Mucosa of gallbladder (tissue), 1 donor: ENCODE results near the gene FAM117A. TPM values are rescaled to one million over a fixed set of nuclear protein-coding genes. Genes with fewer than 3 reads are reported as not detected.

Experiments used
- DNase-seq: peaks from one replicate; pipeline ENCODE4 v3.0.0-alpha.2; 2020; ENCODE audit warnings: low spot score
- total RNA-seq: library from RNA; stranded (reverse); gene quantifications from one replicate; pipeline ENCODE4 v1.2.1, GENCODE V29; 2021
- donor health status: DM: no; HTN: no; CAD: no.

The FAM117A gene
- total RNA-seq = 14.2 TPM

DNA sequence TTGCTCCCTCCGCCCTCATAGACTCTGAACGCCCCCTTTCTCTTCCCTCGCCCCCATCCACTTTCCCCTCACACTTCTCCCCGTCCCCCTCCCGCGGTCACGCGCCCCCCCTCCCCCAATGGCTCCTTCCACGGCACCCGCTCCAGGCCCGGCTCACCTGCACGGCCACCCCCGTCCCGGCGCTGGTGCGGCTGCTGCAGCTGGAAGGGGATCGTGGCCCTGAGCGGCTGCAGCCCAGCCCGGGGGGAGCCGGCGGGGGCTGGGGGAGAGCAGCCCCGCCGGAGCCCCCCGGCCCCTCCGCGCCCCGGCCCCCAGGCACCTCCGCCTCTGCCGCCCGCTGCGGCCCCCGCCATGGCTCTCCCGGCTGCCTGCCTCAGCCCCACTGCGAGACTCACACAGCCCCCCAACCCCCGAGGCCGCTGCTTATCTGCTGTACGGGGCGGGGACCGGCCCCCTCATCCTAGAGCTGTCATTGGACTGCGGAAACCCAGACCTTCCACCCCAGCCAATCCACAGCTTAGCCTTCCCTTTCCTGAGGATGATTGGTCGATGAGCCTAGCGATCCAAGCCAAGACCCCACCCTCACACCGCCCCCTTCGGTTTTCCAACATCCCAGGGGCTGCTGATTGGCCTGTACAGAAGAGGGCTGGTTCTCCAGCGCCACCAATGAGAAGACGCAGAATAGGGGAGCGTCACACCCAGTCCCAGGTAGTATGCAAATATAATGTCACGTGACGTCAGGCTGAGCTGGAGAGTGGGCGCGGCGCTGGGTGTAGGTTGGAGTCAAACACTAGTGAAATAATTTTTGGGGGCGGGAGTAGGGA is at the start of gene FAM117A:
Gene FAM117A, minus strand, starts transcription at position 397 of the 824 bp plus-strand sequence. Its CDS starts 44 bp downstream, at position 353.
- peak; percentile 99 for DNase-seq

DNA sequence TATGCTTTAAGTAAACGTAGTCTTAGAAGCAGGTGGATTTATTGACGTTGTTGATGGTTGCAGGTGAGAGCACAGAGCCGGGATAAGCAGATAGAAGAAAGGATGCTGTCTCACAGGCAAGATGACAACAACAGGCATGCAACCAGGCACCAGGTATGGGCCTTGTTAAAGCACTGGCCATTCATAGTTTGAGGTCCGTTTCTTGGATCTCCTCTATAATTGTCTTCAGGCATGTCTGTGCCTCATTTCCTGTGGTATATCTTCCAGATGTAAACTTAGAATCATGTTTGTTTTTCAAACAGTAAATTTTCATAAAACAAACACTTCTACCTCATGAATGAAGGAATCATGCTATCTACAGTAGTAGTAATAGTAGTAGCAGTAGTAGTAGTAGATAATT is 45.1 kb upstream of the FAM117A start:
- DNase-seq = no peak

GRCh38 chr17:49798738-49799137 is 34.8 kb upstream of the FAM117A start:
- no peak for DNase-seq

DNA sequence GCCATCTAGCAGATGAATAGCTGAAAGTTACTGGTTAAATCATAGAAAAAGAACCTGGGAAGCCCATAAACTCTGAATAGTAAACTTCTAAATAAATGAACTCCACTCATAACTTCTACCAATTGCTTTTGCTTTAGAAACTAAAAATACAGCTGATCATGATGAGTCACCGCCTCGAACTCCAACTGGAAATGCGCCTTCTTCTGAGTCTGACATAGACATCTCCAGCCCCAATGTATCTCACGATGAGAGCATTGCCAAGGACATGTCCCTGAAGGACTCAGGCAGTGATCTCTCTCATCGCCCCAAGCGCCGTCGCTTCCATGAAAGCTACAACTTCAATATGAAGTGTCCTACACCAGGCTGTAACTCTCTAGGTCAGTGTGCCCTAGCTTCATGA is 34.3 kb upstream of the FAM117A start:
- DNase-seq = no peak

DNA sequence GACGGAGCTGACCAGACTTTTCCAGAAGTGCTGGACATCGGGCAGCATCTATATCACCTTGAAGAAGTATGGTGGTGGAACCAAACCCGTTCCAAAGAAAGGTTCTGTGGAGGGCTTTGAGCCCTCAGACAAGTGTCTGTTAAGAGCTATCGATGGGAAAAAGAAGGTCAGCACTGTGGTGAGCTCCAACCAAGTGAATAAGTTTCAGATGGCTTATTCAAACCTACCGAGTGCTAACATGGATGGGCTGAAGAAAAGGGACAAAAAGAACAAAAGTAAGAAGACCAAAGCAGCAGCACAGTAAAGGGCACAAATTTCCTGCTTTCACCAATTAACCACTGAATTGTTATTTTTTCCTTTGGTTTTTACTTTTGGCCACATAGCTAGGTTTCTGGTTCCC is 31.4 kb upstream of the FAM117A start:
- no peak for DNase-seq

DNA sequence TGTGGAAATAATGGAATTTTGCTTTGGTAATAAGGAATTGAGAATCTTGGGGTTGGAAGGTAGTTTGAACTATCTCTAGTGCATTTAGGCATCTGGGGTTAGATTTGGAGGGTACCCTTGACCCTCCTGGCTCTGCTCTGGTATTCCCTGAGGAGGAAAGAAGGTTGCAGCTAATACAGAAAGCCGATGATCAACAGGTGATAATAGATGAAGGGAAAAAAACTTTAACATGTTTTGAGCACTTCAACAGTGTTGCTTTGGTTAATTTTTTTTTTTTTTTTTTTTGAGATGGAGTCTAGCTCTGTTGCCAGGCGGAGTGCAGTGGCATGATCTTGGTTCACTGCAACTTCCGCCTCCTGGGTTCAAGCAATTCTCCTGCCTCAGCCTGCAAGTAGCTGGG is 29.4 kb upstream of the FAM117A start:
- DNase-seq = no peak

DNA sequence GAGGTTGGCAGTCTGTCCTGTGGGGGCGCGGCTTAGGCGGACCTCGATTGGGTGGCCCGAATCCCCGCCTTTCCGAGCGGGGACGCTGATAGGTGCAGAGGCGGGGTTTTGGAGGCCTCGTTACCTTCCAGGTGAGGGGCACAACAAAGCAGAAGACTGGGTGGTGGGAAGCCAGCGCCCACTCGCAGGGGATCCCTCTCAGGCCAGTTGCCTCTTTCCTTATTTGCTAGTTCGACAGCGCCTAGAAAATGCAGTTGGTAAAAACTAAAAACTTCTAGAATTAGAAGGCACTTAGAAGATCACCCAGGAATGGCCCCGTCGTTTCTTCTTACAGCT is 25.3 kb upstream of the FAM117A start:
- no peak for DNase-seq

DNA sequence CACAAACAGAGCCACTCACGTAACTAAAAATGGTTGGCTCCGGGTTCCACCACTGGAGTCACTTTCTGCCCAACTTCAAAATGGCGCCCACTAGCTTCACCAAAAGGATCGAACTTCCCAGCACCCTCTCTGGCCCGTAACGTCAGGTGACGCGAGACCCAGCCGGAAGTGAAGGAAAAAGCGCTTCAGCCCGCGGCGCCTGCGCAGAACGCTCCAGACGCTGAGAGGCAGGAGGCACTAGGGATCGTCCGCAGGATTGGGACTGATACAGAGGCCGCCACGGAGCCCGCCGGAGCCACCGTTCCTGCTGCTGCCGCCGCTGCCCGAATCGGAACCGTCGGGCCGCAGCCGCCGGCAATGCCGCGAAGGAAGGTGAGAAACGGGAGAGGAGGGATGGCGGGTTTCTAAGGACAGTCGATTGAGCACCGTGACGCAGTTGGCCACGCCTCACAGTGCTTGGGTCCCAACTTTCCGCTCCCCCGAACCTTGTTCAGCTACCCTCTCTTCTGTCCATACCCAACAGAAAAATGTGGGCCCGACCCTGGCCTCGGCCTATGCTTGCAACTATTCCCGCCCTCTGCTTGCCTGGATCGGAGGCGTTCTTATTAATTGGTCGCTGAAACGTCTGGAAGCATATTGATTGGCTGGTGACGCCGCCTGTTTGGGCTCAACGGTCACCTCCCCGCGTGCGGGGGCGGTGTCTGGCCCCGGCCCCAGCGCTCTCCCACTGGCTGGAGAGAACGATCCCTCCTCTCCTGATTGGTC is 24.7 kb upstream of the FAM117A start, which contains the start of gene KAT7:
Gene KAT7, plus strand, starts transcription at position 204 of the 765 bp plus-strand sequence. Its CDS starts 154 bp downstream, at position 358.
- DNase-seq = peak; percentile 99

GRCh38 chr17:49787884-49788477 is 24.1 kb upstream of the FAM117A start:
- peak; percentile 25 for DNase-seq

DNA sequence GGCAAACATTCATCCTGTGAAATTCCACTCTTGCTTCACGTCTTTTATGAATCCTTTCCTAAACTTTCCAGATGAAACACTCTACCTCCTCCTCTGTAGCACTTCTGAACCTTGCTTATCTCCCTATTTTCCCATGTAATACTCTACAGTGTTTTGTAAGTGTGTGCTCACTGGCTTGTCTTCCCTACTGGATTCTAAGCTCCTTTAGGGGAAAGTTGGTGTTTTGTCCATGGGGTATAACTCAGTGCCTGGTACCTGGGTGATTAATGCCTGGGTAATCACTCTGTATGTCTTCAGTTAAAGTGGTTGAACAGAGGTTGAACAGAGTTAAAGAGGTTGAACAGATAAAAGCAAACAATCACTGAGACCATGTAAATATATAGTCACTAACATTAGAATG is 20.7 kb upstream of the FAM117A start:
- no peak for DNase-seq

DNA sequence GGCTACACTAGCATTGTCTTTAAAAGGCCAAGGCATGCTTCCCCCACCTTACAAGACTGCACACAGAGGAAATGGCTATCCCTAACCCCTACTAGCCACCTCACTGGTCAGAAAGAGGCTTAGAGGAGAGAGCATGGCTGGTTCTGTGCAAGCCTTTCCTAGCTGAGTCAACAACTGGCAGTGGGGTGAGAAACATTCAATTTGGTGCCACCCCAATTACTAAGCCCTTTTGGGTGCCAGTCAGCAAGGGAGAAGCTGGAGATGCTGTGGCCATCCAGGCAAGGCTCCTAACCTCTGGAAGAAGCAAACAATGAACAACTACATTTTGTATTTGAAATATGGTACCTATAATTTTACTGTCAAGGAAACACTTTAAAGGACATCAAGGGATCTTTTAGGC is 19.9 kb upstream of the FAM117A start:
- DNase-seq = no peak

DNA sequence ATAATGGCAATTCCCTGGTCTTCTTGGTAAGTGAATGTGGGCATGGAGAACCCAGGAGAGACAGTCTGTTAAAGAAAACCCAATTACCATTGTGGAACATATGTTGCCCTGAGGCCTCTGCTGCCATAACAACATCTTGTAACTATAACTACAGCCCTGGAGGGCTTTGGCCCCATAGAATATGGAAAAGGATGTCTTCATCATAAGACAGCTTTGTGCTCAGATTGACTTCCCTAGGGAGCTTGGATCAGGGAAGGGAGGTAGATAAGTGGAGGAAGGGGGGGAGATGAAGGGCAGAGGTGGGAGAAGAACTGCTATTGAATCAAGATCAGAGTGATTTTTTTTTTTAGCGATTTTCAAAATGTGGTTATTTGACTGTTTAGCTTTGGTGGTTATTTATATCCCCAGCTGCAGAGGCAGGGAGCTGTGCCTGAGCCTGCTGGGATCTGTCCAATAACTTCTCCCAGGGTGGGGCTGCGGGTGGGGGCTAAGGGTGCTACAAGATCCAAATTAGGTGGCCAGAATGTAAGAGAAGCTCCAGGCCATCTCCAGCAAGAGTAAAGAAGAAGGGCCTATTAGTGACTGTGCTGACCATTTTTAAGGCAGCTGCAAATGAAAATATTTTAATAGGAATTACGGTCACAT is 19.3 kb upstream of the FAM117A start:
- peak; percentile 14 for DNase-seq

DNA sequence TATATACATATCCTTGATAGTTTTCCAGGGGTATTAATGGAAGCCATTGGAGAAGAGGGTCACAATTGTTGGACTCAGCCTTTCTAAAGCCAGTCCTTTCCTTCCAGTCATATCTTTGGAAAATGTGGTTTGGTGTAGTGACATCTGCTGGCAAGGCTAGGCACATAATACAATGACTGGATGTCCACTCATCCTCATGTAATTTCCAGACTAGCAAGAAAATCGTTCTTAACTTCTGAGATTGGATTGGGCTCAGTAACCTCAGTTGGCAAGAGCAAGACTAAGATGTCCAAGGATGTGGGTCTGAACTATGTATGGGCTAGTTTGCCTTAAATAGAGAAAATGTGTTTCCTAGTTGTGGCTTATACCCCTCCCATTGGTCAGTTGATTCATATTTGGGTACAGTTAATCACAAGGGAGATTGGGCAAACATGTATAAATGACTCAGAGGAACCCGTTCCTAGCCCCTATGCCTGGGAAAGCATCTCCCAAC is 15.9 kb upstream of the FAM117A start:
- DNase-seq = peak; percentile 42

DNA sequence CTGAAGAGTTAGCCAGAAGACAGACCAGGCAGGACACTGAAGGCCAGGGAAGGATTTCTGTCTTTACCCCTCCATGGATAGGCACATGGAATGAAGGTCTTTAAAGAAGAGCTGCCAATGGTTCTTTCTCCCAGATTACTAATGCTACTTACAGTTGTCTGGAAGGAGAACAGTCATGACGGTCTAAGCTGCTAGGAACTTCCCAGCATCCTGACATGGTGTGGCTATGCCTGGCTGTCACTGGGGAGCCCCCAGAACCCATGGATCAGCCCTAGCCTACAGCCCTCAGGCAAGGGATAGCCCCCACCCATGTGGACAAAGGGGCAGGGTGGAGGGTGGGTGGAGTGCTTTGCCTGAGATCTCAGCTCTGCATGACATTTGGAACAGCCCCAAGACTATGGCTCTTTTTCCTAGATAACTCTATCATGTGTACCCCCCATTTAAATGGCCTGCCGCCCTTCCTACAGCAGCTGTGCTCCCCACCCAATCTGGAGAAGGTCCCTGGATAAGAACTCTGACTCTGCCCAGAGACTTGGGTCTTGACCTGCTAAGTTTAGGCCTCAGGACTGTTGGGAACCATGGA is 15.3 kb upstream of the FAM117A start:
- no peak for DNase-seq

- DNase-seq = no peak
These were observed 13.6 kb upstream of the FAM117A start for GRCh38 chr17:49777563-49777962.

- DNase-seq = no peak
These were observed 12.8 kb upstream of the FAM117A start for GRCh38 chr17:49776551-49777300.

DNA sequence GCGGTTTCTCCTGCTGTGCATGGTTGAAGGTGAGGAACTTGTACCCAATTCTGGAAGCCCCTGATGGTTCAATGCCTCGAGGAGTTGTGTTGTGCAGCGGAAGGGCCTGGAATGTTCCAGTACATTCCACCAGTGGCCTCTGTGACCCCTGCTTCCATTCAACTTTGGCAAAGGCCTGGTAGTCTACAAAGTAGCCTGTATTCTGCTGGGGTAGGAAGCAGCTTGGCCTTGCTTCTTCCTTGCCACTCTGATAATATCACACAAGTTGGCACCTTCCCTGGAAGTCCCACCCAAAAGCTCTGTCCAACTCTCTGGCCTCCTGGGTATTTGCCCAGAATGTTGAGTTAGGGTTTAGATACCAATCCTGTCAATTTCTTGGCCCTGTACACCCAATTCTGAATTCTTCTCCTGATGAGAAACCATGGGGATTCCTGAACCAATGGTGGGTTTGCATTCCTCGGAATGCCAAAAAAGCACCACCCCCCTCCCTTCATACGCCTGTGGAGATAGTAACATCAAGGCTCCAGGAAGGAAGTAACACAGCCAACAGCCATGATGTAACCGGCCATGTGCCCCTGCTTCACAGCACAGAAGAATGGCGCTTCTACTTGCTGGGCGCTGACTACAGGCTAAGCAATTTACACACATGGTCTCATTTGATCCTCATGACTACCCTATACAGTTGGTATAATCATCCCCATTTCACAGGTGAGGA is 11.8 kb upstream of the FAM117A start:
- no peak for DNase-seq

- DNase-seq = no peak
These were observed 3.1 kb upstream of the FAM117A start for GRCh38 chr17:49766918-49767530.

DNA sequence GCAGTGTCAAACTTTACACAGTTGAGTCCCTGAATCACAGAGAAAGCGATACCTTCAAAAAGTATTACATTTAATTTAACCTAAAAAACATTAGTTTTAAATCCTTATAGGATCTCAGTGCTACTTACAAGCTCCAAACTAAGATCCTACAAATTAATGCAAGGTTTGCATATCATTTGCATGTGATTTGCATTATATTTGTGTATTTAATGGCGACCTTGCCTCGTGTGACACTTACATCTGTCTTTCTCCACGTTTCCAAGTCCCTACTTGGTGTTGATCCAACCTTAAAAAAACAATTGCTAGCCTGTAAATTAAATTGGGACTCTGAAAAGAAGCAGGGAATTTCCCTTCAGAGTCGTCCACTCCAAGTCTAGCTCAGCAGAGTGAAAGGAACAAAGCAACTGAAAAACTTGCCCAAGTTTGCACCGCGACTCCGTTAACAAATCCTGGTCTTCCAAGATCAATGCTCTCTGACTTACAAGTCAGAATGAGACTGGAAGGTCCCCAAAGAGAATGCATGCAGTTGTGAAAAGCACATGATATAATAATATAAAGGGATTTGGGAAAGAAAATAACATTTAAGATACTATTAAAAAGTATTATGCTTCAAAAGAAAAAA is 739 bp upstream of the FAM117A start:
- no peak for DNase-seq
